Erythroblast (primary cell): ENCODE data around the gene RBM44.
"Not testable (repeated sequence)": the region's sequence is repeated elsewhere in the genome, so short reads cannot be mapped to it uniquely, and the experiment has no call there.

Source experiments
- DNase-seq, 2 experiments: peaks; one replicate each; lab custom pipeline; 2025; lab: John Stamatoyannopoulos, UW
- GATA1 ChIP-seq: IDR thresholded peaks from 2 replicates; pipeline ENCODE4 v1.6.1; 2011; ENCODE audit warnings: low read depth, mild to moderate bottlenecking, control low read depth, low read length, moderate library complexity
- POLR2A ChIP-seq: IDR thresholded peaks from 2 replicates; pipeline ENCODE4 v1.6.1; 2011; ENCODE audit warnings: mild to moderate bottlenecking, low read length

The RBM44 gene, protein sequence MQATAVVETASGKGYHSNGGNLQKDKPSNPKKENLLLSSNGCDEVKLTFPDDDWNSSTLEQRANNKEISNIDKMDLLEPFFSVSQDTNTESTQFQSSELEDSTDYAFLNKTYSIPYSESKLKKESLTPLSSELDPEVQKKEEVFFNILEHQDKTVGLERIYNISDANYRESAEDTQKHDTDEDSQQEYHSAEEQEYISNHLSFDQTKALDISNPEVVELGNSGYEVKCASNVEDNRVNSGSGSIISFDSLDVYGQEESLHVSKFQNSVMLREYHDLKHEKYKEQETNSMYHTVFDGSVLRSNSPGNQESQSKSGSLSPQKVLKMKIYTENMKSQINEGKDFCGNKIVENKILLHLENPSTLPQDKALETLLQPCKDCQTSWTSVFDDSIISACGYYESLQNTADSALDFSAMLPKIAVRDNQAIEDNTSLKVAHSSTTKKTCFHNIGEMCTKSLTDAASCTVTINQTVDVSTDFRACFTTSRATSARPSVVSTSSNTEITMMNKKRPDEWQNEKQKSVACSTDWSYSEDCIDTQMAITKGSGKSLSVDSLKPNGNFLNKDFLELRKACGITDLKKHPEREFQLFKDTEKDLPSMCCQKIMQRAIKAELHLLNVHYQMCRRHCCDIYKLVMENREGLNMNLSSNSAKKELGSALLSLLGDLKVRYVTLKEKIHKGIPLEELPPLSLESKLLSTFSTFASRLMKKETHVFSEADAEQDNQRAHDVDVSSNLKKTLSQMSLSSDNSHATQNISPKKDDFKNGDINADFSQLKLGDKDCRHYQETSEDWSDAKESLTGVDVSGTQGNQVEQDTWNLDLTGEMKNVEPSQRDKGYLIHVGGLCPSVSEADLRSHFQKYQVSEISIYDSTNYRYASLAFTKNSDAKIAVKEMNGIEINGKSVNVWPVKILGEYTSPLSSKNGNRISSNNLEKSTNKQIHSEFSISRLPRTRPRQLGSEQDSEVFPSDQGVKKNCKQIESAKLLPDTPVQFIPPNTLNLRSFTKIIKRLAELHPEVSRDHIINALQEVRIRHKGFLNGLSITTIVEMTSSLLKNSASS

DNA sequence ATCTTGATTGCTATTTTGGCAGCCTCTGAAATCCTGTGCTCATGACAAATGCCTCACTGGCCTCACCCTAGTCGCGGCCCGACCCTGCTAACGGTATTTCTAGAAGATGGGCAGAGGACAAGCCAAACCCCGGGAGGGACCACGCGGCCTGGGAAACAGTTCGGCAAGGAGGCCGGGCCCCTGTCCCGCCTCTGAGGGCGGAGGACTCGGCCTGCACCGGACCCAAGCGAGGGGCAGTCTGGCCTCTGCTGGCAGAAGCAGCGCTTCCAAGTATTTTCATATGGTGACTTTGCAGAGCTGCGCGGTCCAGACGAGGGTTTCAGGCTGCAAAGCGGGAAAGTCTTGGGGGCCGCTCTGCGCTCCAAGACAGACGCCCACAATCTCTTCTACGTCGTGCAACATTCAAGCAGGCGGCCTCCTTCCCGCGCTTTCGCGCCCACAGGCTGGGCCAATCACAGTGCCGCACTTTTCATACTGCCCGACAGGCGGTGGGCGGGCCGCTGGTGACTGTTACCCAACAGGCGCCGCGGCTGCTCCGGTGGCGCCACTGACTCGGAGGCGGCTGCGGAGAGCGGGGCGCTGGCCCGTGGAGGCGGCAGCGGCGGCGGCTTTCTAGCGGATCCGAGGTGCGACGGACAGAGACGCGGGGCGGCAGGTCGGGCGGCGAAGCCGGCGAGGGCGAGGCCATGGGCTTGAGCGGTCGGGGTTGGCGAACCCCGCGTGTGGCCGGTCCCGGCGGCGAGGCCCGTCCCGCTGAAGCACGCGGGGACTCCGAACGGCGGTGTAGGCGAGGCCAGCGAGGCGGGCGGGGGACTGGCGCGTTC lies at the start of gene RBM44:
Gene RBM44, plus strand, starts transcription at position 544 of the 824 bp plus-strand sequence. CDS start 14,831 bp downstream, outside the sequence.
- DNase-seq, result no peak
- TF ChIP-seq GATA1 (no peak), POLR2A (no peak)

DNA sequence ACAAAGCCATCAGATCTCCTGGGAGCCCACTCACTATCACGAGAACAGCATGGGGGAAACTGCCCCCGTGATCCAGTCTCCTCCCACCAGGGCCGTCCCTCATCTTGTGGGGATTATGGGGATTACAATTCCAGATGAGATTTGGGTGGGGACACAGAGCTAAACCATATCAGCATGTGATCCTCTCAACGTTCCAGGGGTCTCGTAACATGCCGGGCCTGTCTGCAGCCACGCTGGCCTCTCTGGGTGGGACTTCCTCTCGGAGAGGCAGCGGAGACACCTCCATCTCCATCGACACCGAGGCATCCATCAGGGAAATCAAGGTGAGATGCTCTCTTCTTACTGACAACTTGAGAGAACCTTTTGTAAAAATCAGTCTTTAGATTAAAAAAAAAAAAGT lies 49.6 kb upstream of the RBM44 start:
- DNase-seq, result no peak
- TF ChIP-seq POLR2A, result no peak
- no peak for TF ChIP-seq GATA1

DNA sequence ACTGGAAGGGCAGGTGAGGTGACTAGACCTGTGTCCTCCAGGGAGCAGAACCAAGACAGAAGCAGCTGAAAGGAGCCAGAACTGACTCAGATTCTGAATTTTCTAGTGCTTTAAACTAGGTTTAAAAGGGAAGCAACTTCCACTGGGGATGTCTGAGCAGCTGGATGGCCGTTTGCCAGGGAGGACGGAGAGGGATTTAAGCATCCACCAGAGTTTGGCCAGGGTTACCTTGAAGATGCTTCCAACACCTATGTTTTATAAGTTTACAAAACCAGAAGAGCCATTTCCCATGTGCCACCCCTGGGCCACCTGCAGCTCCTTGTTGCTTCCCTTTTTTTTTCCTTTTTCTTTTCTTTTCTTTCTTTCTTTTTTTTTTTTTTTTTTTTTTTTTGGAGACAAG lies 48.6 kb upstream of the RBM44 start:
- TF ChIP-seq POLR2A (no peak), GATA1 (no peak)
- DNase-seq, result no peak

DNA sequence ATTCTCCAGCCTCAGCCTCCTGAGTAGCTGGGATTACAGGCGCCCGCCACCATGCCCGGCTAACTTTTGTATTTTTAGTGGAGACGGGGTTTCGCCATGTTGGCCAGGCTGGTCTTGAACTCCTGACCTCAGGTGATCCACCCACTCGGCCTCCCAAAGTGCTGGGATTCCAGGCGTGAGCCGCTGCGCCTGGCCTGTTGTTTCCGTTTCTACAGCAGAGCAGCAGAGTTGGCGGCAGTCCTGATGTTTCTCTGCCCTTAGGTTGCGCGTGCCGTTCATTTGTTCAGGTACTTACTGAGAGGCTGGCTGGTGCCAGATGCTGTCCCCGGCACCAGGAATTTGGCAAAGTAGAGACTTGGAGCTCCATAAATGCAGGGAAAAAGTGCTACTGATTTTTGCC lies 48.1 kb upstream of the RBM44 start:
- DNase-seq, result not testable (repeated sequence)

DNA sequence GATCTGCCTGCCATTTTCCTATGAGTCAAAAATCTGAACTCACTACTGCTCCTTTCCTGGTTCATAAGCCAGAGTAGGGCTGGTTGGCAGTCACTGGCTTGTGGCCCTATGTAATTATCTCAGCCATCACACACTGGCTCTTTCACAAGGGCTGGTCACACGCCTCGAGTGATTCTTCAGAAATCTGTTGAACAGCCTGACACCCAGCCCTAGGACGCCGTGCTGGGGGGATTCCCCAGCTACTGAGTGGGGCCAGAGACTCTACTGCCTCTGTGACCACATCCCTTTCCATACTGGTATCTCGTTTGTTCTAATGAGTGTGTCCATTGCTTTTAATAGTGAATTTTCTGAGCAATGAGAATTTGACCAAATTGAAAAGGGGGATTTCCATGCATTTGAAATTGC lies 45.8 kb upstream of the RBM44 start:
- DNase-seq, result peak; percentile 10 to 11

DNA sequence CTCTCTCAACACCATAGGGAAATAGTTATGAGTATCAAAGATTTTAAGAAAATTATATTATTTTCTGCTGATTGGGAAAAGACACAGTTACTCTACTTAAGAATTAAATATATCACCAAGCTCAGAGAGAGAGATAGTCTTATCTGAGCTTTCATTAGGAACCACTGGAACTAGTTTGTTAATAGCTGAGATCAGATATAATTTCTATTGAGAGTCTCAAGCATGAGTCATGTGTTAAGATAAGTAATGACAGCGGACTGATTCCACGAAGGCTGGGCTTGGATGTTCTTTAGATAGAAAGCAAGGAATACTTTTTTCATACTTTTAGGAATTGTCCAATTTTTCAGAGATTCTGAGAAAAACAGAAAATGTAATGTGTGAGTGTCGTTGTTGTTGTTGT lies 44.4 kb upstream of the RBM44 start:
- DNase-seq, result peak; percentile 13 to 52
- no peak for TF ChIP-seq GATA1
- no peak for TF ChIP-seq POLR2A

More for the DNA sequence above, 45.8 kb upstream of the RBM44 start:
- TF ChIP-seq GATA1 (no peak), POLR2A (no peak)

DNA sequence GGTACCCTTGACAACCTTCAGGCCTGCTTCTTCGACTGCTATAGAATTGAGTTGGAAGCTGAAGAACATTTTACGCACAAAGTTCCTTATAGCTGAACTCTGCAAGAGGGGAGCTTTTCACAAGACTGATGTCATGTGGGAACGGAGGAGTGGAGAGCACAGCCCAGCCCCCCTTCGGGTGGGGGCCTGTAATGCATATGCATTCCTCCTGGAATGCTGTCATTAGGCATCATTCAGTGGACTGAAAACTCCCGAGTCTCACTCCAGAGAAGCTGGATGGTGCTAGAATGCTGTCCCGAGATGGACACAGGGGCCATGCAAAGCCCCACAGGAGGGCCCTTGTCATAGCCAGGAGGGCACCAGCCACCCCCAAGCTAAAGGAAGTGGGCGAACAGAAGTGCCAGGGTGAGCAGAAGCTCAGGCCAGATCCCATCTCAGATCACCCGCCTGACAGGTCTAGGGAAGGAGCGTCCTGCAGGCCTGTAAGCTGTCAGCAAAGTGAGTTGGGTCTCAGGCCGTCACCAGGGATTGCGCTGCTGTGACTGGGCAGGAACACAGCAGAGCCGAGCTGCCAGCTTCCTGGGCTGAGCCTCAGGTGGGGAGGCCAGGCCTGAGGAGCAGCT lies 43.8 kb upstream of the RBM44 start:
- TF ChIP-seq GATA1 (no peak), POLR2A (no peak)
- DNase-seq, result no peak

DNA sequence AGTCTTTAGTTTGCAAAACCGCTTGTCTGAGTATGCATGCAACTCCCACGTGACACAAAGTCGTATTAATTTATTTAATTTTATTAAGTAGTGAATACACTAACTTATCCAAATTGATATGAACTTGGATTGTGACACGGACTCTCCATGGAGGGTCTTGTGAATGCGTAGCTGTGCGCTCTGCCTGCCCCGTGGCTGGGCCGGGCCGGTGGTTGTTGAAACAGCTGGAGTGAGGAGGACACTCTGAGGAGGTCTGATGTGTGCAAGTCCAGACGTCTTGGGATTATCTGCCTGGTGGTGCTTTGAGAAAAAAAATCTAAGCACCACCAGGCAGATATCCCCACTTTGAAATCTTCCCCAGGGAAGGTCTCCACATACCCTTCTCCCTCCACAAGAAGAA lies 41.0 kb upstream of the RBM44 start:
- DNase-seq, result no peak
- no peak for TF ChIP-seq GATA1

DNA sequence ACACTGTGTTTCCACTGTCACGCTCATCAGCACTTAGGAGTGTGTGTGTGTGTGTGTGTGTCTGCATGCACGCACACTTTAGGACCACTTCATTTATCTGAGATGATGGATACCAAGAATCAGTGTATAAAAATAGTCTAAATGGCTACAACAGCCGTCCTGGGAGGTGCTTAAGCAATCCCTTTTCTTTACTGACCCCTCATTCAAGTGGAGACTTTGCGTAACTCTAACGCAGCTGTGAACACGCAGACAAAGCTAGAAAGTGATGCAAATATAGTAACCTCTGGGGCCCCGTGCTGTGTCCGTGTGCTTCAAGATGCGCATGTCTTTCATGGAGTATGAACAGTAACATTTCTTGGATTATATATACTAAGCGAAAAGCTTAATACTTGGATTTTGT lies 40.4 kb upstream of the RBM44 start:
- DNase-seq, result no peak
- TF ChIP-seq POLR2A (no peak), GATA1 (no peak)

DNA sequence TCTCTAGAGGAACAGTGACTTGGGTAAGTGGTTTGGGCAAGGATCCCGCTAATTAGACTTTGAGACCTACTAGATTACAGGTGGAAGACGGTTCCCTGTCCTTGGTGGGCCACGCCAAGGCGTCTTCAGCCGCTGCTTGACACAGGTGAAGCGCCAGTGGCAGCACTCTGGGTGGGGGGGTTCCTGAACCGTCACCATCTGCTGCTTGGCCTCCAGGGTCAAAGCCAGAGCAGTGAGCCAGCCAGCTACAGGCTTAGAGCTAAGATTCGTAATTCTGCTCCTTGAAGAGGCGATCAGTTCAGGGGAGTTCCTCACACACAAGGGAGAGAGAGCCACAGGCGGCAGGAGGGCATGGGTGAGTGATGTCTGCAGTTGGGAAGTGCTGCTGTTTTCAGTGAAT lies 39.4 kb upstream of the RBM44 start:
- no peak for DNase-seq
- TF ChIP-seq GATA1 (no peak), POLR2A (no peak)

DNA sequence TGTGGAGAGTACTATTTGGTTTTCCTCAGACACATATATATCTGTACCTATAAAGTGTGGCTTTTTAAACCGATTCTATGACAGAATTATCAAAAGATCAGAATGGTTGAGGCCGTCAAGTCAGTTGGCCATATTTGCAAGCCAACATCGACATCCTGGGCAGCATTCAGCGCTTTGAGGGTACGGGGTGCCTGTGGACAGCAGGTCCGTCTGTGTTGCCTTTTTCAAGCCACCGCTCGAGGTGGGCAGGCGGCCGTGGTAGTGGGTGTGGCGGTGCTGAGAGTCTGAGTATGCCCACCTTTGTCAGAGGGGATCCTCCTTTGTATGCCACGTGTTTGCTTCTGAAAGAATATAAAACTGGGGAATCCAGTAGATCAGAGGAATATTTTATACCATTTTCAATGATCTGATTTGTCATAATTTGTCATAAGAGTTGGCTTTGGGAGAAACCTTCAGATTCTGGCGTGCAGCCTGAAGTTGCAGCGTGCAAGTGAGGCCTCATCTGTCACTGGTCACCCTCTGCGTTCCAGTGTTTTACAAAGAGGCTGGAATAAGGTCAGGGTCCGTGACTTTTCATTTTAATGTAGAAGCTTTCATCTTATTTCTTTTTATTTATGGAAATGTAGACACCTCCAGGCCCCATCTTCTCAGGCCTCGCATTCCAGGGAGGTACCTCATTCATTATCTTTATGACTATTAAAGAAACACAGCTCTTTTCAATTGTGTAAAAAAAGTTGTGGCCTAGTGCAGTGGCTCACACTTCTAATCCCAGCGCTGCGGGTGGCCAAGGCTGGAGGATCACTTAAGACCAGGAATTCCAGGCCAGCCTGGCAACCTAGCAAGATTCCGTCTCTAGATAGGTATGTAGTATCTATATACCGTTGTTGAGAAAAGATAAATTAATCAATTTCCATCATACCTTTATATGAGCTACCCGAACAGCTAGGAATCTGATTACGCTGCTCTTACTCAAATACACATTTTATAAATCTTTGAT lies 37.8 kb upstream of the RBM44 start:
- no peak for DNase-seq
- TF ChIP-seq GATA1, result no peak
- no peak for TF ChIP-seq POLR2A

DNA sequence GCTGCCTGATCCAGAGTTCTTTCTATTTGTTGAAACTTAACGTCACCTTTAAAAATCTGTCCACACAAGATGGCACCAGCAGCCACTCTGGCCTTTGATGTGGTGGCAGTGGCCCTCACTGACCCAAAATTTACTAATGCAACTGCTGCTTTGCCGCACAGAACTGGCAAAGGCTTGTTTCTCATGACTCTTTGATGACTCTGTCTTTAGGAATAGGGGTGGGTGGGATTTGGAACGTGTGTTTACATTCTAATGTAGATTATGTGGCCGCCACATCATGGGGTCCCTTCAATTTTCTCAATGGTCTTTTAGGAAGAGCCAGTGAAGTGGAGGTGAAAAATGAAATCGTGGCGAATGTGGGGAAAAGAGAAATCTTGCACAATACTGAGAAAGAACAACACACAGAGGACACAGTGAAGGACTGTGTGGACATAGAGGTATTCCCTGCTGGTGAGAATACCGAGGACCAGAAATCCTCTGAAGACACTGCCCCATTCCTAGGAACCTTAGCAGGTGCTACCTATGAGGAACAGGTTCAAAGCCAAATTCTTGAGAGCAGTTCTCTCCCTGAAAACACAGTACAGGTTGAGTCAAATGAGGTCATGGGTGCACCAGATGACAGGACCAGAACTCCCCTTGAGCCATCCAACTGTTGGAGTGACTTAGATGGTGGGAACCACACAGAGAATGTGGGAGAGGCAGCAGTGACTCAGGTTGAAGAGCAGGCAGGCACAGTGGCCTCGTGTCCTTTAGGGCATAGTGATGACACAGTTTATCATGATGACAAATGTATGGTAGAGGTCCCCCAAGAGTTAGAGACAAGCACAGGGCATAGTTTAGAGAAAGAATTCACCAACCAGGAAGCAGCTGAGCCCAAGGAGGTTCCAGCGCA lies 36.0 kb upstream of the RBM44 start:
- not testable (repeated sequence) for DNase-seq
